Measurements from ENCODE around the gene MED25.

The MED25 gene

DNA sequence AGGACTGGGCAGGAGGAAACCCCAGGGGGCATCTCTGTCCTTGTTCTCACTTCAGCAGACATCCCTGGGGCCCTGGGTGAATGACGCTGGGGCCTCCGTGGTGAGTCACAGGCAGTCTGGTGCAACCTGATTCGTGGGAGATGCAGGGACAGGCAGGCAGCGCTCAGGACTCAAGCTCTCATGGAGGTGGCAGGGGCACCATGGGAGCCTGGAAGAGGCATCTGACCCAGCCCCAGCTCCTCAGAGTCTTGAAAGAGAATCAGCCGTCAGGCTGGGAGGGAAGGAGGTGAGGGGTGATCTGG lies 18.9 kb downstream of the MED25 start:
- no peak for TF ChIP-seq TAF1 (IDR thresholded peaks at IDR 0.05; ENCODE audit: borderline replicate concordance, insufficient read depth, low read length)
- TF ChIP-seq FOXP2 (optimal IDR thresholded peaks at IDR 0.05; ENCODE audit: borderline replicate concordance, extremely low read depth, extremely low read length, insufficient read depth), result no peak
- no peak for TF ChIP-seq POLR2AphosphoS5 (IDR thresholded peaks at IDR 0.05; ENCODE audit: low read depth, low read length)
- TF ChIP-seq, protein P1, sequence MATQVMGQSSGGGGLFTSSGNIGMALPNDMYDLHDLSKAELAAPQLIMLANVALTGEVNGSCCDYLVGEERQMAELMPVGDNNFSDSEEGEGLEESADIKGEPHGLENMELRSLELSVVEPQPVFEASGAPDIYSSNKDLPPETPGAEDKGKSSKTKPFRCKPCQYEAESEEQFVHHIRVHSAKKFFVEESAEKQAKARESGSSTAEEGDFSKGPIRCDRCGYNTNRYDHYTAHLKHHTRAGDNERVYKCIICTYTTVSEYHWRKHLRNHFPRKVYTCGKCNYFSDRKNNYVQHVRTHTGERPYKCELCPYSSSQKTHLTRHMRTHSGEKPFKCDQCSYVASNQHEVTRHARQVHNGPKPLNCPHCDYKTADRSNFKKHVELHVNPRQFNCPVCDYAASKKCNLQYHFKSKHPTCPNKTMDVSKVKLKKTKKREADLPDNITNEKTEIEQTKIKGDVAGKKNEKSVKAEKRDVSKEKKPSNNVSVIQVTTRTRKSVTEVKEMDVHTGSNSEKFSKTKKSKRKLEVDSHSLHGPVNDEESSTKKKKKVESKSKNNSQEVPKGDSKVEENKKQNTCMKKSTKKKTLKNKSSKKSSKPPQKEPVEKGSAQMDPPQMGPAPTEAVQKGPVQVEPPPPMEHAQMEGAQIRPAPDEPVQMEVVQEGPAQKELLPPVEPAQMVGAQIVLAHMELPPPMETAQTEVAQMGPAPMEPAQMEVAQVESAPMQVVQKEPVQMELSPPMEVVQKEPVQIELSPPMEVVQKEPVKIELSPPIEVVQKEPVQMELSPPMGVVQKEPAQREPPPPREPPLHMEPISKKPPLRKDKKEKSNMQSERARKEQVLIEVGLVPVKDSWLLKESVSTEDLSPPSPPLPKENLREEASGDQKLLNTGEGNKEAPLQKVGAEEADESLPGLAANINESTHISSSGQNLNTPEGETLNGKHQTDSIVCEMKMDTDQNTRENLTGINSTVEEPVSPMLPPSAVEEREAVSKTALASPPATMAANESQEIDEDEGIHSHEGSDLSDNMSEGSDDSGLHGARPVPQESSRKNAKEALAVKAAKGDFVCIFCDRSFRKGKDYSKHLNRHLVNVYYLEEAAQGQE (IDR thresholded peaks at IDR 0.05; ENCODE audit: insufficient read depth in 1 of 2, low read depth in 2 of 2, low read length in 2 of 2), result no peak
- no peak for TF ChIP-seq SIN3A (IDR thresholded peaks at IDR 0.05; ENCODE audit: borderline replicate concordance, insufficient read depth, low read length)

DNA sequence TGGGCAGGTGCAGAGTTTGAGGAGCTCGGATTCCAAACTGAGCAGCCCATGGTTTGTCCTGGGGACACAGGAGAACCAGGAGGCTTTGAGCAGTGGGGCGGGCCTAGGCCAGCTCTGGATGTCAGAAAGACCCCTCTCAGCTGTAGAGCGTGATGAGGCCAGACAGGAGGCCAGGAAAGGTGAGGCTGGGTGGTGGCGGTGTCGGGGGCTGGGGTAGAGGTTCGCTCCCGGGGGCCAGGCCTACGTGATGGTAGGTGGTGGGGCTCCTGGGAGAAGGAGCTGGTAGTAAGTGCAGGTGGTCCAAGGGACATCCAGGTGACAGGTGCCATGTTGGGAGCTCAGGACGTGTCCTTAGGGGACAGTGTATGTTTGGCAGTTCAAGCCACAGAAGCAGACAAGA lies 19.3 kb downstream of the MED25 start:
- TF ChIP-seq, protein P1 (IDR thresholded peaks at IDR 0.05; ENCODE audit: insufficient read depth in 1 of 2, low read depth in 2 of 2, low read length in 2 of 2), result no peak
- TF ChIP-seq POLR2AphosphoS5 (IDR thresholded peaks at IDR 0.05; ENCODE audit: low read depth, low read length), result no peak
- TF ChIP-seq SIN3A (IDR thresholded peaks at IDR 0.05; ENCODE audit: borderline replicate concordance, insufficient read depth, low read length), result no peak
- no peak for TF ChIP-seq FOXP2 (optimal IDR thresholded peaks at IDR 0.05; ENCODE audit: borderline replicate concordance, extremely low read depth, extremely low read length, insufficient read depth)
- TF ChIP-seq TAF1 (IDR thresholded peaks at IDR 0.05; ENCODE audit: borderline replicate concordance, insufficient read depth, low read length), result no peak

DNA sequence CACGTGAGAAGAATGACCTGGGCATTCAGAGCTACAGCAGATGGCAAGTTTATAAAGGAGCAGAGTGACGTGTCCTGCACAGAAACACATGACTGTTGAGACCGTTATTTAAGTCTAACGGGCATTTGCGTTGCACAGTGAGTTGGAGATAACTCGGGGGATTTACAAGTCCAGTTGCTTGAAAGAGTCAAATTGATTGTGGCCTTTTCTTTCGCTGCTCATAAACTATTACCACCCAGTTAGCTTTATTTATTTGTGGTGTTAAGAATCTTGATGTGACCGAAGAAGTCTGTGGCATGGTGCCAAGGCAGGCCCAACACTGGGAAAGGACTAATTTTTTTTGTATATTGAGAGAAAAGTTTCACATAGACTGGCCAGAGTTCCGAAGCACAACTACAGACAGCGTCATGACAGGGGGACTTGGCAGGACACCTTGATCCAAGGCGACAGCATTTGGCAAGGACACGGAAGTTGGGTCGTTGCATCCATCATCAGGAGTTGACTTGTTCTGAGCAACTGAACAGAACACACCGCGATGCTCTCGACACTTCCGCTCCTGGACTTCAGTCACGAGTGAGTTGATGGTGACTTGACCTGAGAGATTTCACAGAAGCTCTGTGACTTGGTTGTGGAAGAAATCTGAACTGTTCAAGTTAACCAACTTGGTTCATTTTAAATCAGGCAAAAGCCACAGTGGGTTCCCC lies 20.9 kb downstream of the MED25 start:
- no peak for TF ChIP-seq FOXP2 (optimal IDR thresholded peaks at IDR 0.05; ENCODE audit: borderline replicate concordance, extremely low read depth, extremely low read length, insufficient read depth)
- TF ChIP-seq POLR2AphosphoS5 (IDR thresholded peaks at IDR 0.05; ENCODE audit: low read depth, low read length), result no peak
- TF ChIP-seq SIN3A (IDR thresholded peaks at IDR 0.05; ENCODE audit: borderline replicate concordance, insufficient read depth, low read length), result no peak
- TF ChIP-seq, protein P1 (IDR thresholded peaks at IDR 0.05; ENCODE audit: insufficient read depth in 1 of 2, low read depth in 2 of 2, low read length in 2 of 2), result no peak
- no peak for TF ChIP-seq TAF1 (IDR thresholded peaks at IDR 0.05; ENCODE audit: borderline replicate concordance, insufficient read depth, low read length)

- TF ChIP-seq FOXP2 (optimal IDR thresholded peaks at IDR 0.05; ENCODE audit: borderline replicate concordance, extremely low read depth, extremely low read length, insufficient read depth), result no peak
- no peak for TF ChIP-seq SIN3A (IDR thresholded peaks at IDR 0.05; ENCODE audit: borderline replicate concordance, insufficient read depth, low read length)
- TF ChIP-seq, protein P1 (IDR thresholded peaks at IDR 0.05; ENCODE audit: insufficient read depth in 1 of 2, low read depth in 2 of 2, low read length in 2 of 2), result no peak
- TF ChIP-seq TAF1 (IDR thresholded peaks at IDR 0.05; ENCODE audit: borderline replicate concordance, insufficient read depth, low read length), result no peak
Observed at GRCh38 chr19:49839713-49840112, 21.6 kb downstream of the MED25 start.

Measured in PFSK-1 (cell line).